HepG2 (cell line): ENCODE measurements around the gene SLCO2B1. TPM values are rescaled to one million over a fixed set of nuclear protein-coding genes. Genes with fewer than 3 reads are reported as not detected.

Experiments used
- ARHGAP35 ChIP-seq: sonication (generic); formaldehyde crosslinking; IDR thresholded peaks from 2 replicates; pipeline ENCODE4 v1.9.0; 2022; ENCODE audit warnings: mild to moderate bottlenecking, inconsistent platforms, moderate library complexity, missing genetic modification reagents, borderline replicate concordance
- BATF2 ChIP-seq: sonication (generic); formaldehyde crosslinking; IDR thresholded peaks from 2 replicates; pipeline ENCODE4 v1.8.0; 2022; ENCODE audit warnings: mild to moderate bottlenecking, missing genetic modification reagents, moderate library complexity
- ELF3 ChIP-seq: IDR thresholded peaks from 2 replicates; pipeline ENCODE4 v1.6.1; 2016; ENCODE audit warnings: missing genetic modification reagents, missing compliant biosample characterization
- FOSL1 ChIP-seq: sonication (generic); formaldehyde crosslinking; IDR thresholded peaks from 2 replicates; pipeline ENCODE4 v1.9.0; 2021; ENCODE audit warnings: missing genetic modification reagents, borderline replicate concordance
- KAT8 ChIP-seq: IDR thresholded peaks from 2 replicates; pipeline ENCODE4 v1.6.1; 2016; ENCODE audit warnings: missing genetic modification reagents, missing compliant biosample characterization
- MLX ChIP-seq: IDR thresholded peaks from 2 replicates; pipeline ENCODE4 v1.6.1; 2016
- PRMT3 ChIP-seq: sonication (generic); formaldehyde crosslinking; IDR thresholded peaks from 2 replicates; pipeline ENCODE4 v1.8.1; 2022; ENCODE audit warnings: low read depth, mild to moderate bottlenecking, moderate library complexity, missing genetic modification reagents, borderline replicate concordance
- PTBP1 ChIP-seq: fragments of 200-400 bp; formaldehyde crosslinking; IDR thresholded peaks from 2 replicates; pipeline ENCODE4 v1.6.1; 2018; ENCODE audit warnings: low read length, low read depth; ENCODE audit not compliant: poor library complexity, severe bottlenecking
- RBM39 ChIP-seq: fragments of 200-400 bp; formaldehyde crosslinking; IDR thresholded peaks from one replicate; pipeline ENCODE4 v1.6.1; 2018; ENCODE audit warnings: antibody characterized with exemption, mild to moderate bottlenecking, low read depth, low read length; ENCODE audit not compliant: poor library complexity, severe bottlenecking
- SAFB2 ChIP-seq: sonication (generic); formaldehyde crosslinking; IDR thresholded peaks from 2 replicates; pipeline ENCODE4 v1.5.1; 2020; ENCODE audit warnings: missing genetic modification reagents, low read depth, mild to moderate bottlenecking, borderline replicate concordance
- TSC22D2 ChIP-seq: sonication (generic); formaldehyde crosslinking; IDR thresholded peaks from 2 replicates; pipeline ENCODE4 v1.5.1; 2020; ENCODE audit warnings: missing genetic modification reagents, mild to moderate bottlenecking, borderline replicate concordance
- ZHX2 ChIP-seq, 2 experiments: sonication (generic) in 1 of 2; formaldehyde crosslinking in 1 of 2; IDR thresholded peaks; 2 replicates each; pipeline versions ENCODE4 v1.6.1 to v1.9.0; 2014 to 2022; ENCODE audit warnings: antibody characterized with exemption in 1 of 2, borderline replicate concordance in 1 of 2, inconsistent platforms in 1 of 2, low read depth in 1 of 2, missing genetic modification reagents in 1 of 2
- ZNF124 ChIP-seq: sonication (generic); formaldehyde crosslinking; IDR thresholded peaks from 2 replicates; pipeline ENCODE4 v1.4.0; 2020; ENCODE audit warnings: missing genetic modification reagents
- ZNF747 ChIP-seq: sonication (generic); formaldehyde crosslinking; IDR thresholded peaks from 2 replicates; pipeline ENCODE4 v1.8.1; 2023; ENCODE audit warnings: missing genetic modification reagents, mild to moderate bottlenecking, borderline replicate concordance
- ZNF784 ChIP-seq: sonication (generic); formaldehyde crosslinking; IDR thresholded peaks from 2 replicates; pipeline ENCODE4 v1.5.1; 2020; ENCODE audit warnings: missing genetic modification reagents, mild to moderate bottlenecking, borderline replicate concordance
- polyA plus RNA-seq, 8 experiments: library from polyadenylated mRNA; depleted of rRNA in 3 of 8; stranded (reverse) in 7 of 8; unstranded in 1 of 8; fragments of >200 nt; fragmentation: Illumina TruSeq in 4 of 8; extraction: Trizol in 4 of 8; gene quantifications; 2 replicates each; pipeline versions ENCODE4 v1.2.1 to v1.2.3, GENCODE V29; 2011 to 2016; ENCODE audit warnings: low read depth in 4 of 8, missing spikeins in 1 of 8, mixed read lengths in 1 of 8; ENCODE audit not compliant: insufficient read depth in 1 of 8
- total RNA-seq, 5 experiments: library from RNA; depleted of rRNA; stranded (reverse); fragments of >200 nt; fragmentation: Illumina TruSeq; extraction: Trizol; gene quantifications; 2 replicates each; pipeline ENCODE4 v1.2.3, GENCODE V29; 2016; ENCODE audit warnings: low read depth in 1 of 5

The SLCO2B1 gene
- total and polyA plus RNA-seq, 2 of the 13 experiments (the other 11 are each of a cell fraction or from before 2014, with no cell fraction given), result 15.3 to 19.8 TPM

GRCh38 chr11:75142714-75143419, 8.0 kb upstream of the SLCO2B1 start (continued):
- TF ChIP-seq BATF2 (no peak), ZHX2 (IDR thresholded peaks at IDR 0.05; ENCODE audit: low read depth) (no peak), ZHX2 (CRISPR knock-in tag; IDR thresholded peaks at IDR 0.05; ENCODE audit: borderline replicate concordance) (no peak), RBM39 (no peak), ARHGAP35 (no peak), MLX (CRISPR knock-in tag) (peak; percentile 39; the same call in 1 of the 2 replicates), FOSL1 (CRISPR knock-in tag) (peak; percentile 73; the same call in 1 of the 2 replicates), PRMT3 (CRISPR knock-in tag) (no peak), ELF3 (CRISPR knock-in tag) (peak; percentile 38; the same call in 1 of the 2 replicates), SAFB2 (CRISPR knock-in tag) (no peak), TSC22D2 (CRISPR knock-in tag) (no peak), ZNF124 (CRISPR knock-in tag) (no peak), KAT8 (CRISPR knock-in tag) (peak; percentile 36; the same call in 1 of the 2 replicates), PTBP1 (no peak), ZNF784 (CRISPR knock-in tag) (no peak), ZNF747 (CRISPR knock-in tag) (no peak)
